NCI-H2081 treated with DMSO at 0.1 percent for 48 hours (cell line): ENCODE results near the gene PRSS16.
"Not testable (repeated sequence)": the region's sequence is repeated elsewhere in the genome, so short reads cannot be mapped to it uniquely, and the experiment has no call there.

ENCODE experiments used
- DNase-seq: peaks from one replicate; lab custom pipeline; 2025; lab: John Stamatoyannopoulos, UW

The PRSS16 gene

DNA sequence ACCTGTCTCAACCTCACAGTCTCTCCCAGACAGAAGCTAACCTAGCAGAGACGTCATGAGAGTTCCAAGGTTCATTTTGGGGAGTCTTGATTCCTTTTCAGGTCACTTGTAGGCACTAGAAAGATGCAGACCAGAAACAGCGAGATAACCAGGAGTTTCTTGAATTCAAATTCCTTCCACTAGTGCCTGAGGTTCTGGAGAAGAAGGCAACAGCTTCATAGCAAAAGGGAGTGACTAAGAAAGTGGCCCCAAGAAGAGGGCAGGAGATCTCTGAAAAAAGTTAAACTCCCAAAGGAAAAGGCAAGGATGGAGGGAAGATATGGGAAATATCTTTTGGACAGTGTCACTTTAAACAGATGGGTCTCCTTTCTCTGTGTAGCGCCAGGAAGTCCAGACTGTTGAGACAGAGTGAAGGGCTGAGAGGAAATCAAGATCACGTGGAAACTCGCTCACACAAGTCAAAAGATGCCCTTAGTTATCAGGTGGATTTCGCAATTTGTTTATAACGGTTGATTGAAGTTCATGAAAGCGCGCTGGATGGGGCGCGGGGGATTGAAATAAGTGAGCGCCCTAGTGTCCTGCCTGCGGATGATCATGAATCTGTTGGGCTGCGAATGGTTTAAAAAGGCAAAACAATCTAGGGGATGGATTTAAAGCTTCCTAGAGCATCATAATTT, 4.8 kb upstream of the PRSS16 start:
- no peak for DNase-seq

- DNase-seq = no peak
Measured at GRCh38 chr6:27248783-27249182, 1.3 kb downstream of the PRSS16 start.

DNA sequence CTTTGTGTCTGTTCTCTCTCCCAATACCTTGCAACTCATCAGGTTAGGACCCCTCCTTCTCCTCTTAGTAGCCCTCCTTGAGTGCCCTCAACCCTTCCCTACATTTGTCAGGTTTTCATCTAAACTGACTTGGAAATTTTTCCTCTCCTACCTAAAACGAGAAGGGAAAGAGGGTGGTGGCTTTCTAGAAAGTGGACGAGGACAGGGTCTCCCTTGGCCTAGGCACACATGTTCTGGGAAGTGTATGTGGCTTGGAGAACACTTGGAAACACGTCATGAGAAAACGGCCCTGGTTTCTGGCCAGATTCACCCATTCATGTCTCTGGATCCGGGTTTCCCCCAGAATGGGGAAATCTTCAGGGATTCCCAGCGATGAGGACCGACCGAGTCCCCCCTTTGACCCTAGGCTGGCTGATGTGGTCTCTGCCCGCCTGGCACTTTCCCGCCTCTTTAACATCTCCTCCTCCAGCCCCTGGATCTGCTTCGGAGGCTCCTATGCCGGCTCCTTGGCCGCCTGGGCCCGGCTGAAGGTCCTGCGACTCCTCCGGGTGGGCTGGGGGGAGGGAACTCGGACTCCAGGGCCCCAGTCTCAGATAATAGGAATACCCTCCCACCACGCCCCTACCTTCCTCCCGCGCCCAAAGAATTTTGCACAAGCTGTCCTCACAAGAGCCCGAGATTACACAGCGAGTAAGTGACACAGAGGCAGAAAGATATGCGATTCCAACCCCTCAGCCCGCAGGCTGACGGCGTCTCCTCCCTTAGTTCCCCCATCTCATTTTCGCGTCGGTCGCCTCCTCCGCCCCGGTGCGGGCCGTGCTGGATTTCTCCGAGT, 3.0 kb downstream of the PRSS16 start:
- no peak for DNase-seq

- peak; percentile 70 for DNase-seq
Measured at GRCh38 chr6:27251112-27251605, 3.7 kb downstream of the PRSS16 start.

DNA sequence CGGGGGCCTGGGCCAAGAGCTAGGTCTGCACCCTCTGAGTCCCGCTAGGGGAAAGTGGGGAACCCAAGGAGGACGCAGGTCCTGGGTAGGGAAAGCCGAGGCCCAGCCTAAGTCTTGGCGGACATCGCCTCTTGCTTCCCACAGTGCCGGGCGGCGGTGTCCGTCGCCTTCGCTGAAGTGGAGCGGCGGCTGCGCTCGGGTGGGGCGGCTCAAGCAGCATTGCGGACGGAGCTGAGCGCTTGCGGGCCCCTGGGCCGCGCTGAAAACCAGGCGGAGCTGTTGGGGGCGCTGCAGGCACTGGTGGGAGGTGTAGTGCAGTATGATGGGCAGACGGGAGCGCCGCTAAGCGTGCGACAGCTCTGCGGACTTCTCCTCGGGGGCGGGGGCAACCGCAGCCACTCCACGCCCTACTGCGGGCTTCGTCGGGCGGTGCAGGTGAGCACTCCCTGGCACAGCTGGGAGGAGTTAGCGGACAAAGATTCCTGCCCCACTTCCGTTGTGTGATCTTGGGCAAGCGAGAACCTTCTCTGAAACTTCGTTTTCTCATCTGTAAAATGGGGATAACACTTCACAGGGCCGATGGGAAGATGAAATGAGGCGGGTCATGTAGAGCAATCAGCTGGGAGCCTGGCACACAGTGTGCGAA, 4.2 kb downstream of the PRSS16 start:
- peak; percentile 67 for DNase-seq

- DNase-seq = no peak
Measured at GRCh38 chr6:27254566-27254965, 7.1 kb downstream of the PRSS16 start.

DNA sequence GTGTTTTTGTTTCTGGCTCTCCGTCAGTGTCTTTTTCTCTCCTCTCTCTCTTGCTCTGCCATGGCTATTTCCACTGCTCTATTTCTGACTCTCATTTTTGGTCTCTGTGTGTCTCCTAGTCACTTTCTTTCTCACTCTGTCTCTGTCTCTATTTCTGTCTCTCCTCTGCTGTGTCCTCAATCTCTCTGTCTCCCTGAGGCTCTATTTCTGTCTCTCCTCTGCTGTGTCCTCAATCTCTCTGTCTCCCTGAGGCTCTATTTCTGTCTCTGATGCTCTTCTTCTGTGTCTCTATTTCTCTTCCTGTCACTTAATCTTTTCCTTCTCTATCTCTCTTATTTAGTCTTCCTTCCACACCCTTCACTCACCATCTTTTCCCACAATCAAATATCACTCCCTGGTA, 8.4 kb downstream of the PRSS16 start:
- no peak for DNase-seq

DNA sequence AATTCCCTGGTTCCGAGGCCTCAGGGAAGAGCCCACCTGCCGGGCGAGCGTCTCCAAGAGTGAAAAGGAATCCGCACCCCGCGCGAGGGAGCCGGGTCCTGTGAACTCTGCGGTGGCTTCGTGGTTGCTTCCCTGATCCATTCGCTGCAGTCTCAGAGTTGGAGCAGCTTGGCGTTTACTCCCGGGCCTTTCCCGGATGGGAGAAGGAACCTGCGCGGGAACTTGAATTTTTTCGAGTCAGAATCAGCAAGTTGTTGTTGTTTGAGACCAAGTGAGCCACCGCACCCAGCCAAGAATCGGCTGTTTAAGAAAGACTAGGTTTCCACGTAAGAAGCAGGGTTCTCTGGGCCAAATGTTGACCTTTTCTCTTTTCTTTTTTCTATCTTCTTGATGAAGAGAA, 12.9 kb downstream of the PRSS16 start:
- DNase-seq = no peak

DNA sequence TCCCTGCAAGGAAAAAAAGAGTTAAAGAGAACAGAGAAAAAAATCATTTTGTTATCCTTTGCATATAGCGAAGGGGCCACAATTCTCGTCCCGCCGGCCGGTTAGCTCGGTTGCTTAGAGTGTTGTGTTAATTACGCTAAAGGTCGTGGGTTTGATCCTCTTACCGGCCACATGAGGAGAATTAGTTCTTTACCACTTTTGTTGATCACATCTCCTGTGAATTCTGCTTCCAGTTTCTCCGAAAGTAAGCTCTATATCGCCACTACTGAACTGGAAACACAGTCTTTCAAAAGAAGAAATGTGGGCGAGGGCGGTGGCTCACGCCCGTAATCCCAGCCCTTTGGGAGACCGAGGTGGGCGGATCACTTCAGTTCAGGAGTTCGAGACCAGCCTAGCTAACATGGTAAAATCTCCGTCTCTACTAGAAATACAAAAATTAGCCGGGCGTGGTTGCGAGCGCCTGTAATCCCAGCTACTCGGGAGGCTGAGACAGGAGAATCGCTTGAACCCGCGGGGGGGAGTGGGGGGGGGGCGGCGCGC, 13.4 kb downstream of the PRSS16 start:
- DNase-seq = no peak

GRCh38 chr6:27263886-27264285, 16.4 kb downstream of the PRSS16 start:
- DNase-seq = no peak

- DNase-seq = not testable (repeated sequence)
Measured at GRCh38 chr6:27267003-27267402, 19.5 kb downstream of the PRSS16 start.

DNA sequence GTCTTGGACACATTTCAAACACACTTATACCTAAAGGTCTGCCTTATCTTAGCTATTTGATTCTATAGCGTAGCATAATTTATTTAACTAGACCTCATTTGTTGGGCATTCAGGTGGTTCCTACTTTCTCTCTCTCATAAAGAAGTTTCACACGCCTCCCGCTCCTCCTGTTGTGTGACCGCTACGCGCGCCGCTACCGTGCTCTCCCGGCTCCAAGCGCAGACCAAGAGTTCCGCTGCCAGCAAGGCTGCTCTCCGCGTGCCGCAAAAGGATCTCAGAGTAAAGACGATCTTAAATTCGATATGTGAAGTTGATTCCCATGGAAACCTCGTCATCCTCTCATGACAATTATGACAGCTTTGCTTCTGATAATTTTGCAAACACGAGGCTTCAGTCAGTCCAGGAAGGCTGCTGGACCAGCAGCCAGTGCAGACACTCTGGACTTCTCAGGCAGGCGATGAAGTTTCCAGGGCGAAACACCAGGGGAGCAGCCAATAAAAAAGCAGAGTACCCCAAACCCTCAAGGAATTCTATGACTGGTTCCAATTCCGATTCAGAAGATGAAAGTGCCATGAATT, 20.4 kb downstream of the PRSS16 start:
- DNase-seq = no peak

DNA sequence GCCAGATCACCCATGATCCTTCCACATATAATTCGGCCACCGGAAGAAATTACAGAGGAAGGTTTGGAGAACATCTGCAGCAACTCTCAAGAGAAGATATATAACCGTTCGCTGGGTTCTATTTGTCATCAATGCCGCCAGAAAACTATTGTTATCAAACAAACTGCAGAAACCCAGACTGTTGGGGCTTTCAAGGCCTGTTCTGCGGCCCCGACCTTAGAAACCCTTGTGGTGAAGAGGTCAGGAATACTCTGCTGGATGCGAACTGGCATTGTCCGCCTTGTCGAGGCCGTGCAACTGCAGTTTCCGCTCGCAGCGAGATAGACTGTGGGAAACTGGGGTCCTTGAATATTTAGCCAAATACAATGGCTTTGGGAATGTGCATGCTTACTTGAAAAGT, 21.3 kb downstream of the PRSS16 start:
- DNase-seq = no peak

DNA sequence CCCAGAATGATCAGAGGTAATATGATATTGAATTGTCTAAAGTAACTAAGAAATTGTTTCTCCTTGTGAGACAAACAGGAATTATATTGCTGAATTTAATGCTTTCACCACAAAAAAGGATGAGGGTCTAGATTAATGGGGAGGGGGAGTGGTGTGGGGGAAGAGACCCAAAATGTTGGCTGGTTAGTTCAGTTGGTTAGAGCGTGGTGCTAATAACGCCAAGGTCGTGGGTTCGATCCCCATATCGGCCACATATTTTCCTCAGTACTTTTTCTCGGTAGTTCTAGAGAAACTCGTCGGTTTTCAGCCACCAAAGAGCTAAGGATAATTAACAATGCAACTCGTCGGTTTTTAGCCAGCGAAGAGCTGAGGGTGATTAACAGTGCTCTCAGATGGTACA, 26.3 kb downstream of the PRSS16 start:
- DNase-seq = no peak

DNA sequence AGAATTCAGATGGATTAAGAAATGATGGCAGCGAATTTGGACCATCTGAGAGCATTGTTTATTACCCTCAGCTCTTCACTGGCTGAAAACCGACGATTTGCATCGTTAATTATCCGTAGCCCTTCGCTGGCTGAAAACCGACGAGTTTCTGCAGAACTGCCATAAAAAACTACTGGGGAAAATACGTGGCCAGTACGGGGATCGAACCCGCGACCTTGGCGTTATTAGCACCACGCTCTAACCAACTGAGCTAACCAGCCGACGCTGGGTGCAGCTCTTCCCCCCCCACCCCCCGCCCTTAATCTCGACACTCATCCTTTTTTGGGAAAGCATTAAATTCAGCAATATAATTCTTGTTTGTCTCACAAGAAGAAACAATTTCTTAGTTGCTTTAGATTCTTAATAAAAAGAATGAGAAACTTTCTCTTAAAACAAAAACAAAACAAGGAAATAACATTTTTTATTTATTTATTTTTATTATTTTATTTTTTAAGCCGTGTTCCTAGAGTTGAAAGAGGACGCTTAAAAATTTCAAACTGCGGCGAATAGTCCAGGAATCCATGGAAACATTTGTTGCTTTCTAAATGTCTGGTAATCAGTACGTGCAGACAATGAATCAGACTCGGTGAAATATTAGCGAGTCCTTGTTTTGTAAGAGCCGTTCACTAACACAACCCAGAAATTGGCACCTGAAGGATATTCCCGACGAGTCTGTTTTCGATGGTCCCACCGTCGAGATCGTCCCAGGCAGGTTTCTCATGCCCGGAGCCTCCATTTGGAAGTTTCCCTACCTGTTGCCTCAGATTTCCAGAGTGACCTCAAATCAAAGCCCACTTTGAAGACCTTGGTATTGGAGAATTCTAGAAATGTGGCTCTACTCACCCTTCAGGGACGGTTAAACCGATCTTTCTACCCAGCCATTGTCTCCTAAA, 27.8 kb downstream of the PRSS16 start:
- no peak for DNase-seq

DNA sequence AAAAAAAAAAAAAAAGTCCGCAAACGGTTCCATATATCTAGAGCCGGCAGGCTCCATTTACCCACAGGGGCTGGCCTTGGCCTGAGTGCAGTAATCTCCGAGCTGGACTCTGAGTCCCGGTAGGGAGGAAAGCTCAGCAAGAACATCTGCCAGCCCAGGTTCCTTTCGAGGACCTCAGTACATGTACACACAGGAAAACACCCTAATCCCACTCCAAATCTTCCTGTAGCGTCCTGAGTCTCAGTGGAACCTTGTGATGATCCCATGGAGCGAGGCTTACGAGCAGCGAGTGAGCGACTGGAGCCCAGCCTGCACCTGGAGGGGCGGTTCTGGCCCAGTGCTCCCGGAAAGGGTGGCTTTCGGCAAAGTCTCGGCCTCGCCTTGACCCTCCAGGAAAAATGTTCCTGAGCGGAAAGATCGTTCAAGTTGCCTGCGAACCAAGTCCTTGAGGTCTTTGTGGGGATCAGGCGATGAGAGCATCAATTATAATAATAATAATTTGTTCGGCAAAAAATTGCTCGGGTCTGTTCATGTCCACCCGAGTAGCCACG, 32.1 kb downstream of the PRSS16 start:
- no peak for DNase-seq

- DNase-seq = no peak
Measured at GRCh38 chr6:27280064-27280539, 32.6 kb downstream of the PRSS16 start.

- no peak for DNase-seq
Measured at GRCh38 chr6:27280540-27281000, 33.1 kb downstream of the PRSS16 start.

- DNase-seq = no peak
Measured at GRCh38 chr6:27281105-27281539, 33.6 kb downstream of the PRSS16 start.

DNA sequence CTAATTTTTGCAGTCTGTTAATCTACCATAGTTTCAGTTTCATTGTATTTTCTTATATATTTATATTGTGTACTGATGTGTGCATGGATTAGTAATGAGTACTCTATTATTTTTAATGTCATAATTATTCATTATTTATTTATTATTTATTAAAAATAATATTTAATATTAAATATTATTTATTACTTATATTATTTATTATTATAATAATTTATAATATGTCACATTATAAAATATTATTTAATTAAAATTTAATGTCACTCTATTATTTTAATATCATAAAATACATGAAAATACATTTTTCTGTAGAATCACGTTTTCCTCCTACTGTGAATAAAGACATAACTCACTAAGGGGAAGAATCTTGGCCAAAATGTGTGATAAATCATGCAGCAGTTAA, 34.1 kb downstream of the PRSS16 start:
- DNase-seq = no peak
